ENCODE measurements around the gene APMAP. TPM values are rescaled to one million over a fixed set of nuclear protein-coding genes. Genes with fewer than 3 reads are reported as not detected.

The APMAP gene
- total and polyA plus RNA-seq, 10 of the 15 experiments (the other 5 are each of a cell fraction or from before 2014, with no cell fraction given) = 12.1 to 60.2 (median 32.7) TPM

GRCh38 chr20:24935766-24936525 lies 56.6 kb downstream of the APMAP start (continued):
- TF ChIP-seq CHD1 (IDR thresholded peaks at IDR 0.05; ENCODE audit: low read depth, low read length) (no peak), PAX5 (IDR thresholded peaks at IDR 0.05; ENCODE audit: borderline replicate concordance, low read depth, low read length) (no peak), TCF3 (IDR thresholded peaks at IDR 0.05; ENCODE audit: borderline replicate concordance, insufficient read depth, low read depth, low read length) (no peak), NKRF (conservative IDR thresholded peaks at IDR 0.05) (no peak), NRF1 (conservative IDR thresholded peaks at IDR 0.05; ENCODE audit: low read depth, low read length) (no peak), POU2F2 (IDR thresholded peaks at IDR 0.05; ENCODE audit: borderline replicate concordance, low read depth, low read length) (no peak), PBX3 (IDR thresholded peaks at IDR 0.05; ENCODE audit: insufficient replicate concordance, low read depth, low read length) (no peak), CREB1 (IDR thresholded peaks at IDR 0.05; ENCODE audit: low read depth) (no peak), ETV6 (conservative IDR thresholded peaks at IDR 0.05 in 1 of 2, IDR thresholded peaks at IDR 0.05 in 1 of 2; ENCODE audit: borderline replicate concordance in 1 of 2, low read depth in 1 of 2) (no peak), BRCA1 (IDR thresholded peaks at IDR 0.05; ENCODE audit: low read depth, low read length) (no peak)
